Measurements from ENCODE around the gene SLIT2.

DNA sequence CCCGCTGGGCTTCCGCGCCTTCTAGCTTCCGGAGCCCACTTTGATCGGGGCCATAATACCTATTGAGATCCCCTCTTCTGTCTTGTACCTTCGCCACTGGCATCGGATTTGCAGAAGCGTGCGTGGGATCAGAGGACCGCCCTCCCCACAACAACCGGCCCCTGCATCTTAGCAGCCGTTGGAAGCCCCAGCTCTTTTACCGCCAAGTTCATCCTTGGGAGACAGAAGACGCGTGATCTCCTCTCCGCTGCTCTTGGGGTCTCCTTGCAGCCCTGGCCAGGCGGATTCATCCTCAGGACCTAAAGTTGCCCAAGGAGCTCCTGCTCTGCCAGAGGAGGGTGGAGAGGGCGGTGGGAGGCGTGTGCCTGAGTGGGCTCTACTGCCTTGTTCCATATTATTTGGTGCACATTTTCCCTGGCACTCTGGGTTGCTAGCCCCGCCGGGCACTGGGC, 1.6 kb downstream of the SLIT2 start:
- TF ChIP-seq, protein P1, sequence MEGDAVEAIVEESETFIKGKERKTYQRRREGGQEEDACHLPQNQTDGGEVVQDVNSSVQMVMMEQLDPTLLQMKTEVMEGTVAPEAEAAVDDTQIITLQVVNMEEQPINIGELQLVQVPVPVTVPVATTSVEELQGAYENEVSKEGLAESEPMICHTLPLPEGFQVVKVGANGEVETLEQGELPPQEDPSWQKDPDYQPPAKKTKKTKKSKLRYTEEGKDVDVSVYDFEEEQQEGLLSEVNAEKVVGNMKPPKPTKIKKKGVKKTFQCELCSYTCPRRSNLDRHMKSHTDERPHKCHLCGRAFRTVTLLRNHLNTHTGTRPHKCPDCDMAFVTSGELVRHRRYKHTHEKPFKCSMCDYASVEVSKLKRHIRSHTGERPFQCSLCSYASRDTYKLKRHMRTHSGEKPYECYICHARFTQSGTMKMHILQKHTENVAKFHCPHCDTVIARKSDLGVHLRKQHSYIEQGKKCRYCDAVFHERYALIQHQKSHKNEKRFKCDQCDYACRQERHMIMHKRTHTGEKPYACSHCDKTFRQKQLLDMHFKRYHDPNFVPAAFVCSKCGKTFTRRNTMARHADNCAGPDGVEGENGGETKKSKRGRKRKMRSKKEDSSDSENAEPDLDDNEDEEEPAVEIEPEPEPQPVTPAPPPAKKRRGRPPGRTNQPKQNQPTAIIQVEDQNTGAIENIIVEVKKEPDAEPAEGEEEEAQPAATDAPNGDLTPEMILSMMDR (IDR thresholded peaks at IDR 0.05): no peak
- no peak for TF ChIP-seq POLR2A (IDR thresholded peaks at IDR 0.05)

All from lower leg skin (tissue), 3 donors.